PC-3 (cell line): ENCODE measurements around the gene SERPING1. TPM values are rescaled to one million over a fixed set of nuclear protein-coding genes. Genes with fewer than 3 reads are reported as not detected.

Source experiments
- ATAC-seq: fragments of 200-7000 bp; cut with Tn5 transposase; 2 replicates; pipeline ENCODE4 v1.9.1; 2020; ENCODE audit warnings: mild to moderate bottlenecking, moderate library complexity
- BruUV-seq: library from RNA; stranded (reverse); fragments of 400-500 nt; replicated peaks from 2 replicates; lab custom pipeline; 2021; lab: Mats Ljungman, UMichigan
- CTCF ChIA-PET: fragments of 300-600 bp; sonication (Branson Sonifier 250); formaldehyde crosslinking; loops from one replicate; lab custom pipeline; 2022; ENCODE audit warnings: antibody characterized with exemption; lab: Charles Lee
- POLR2A ChIA-PET: fragments of 300-600 bp; sonication (Branson Sonifier 250); formaldehyde crosslinking; loops from one replicate; lab custom pipeline; 2022; ENCODE audit warnings: antibody characterized with exemption; ENCODE audit not compliant: unreplicated experiment; lab: Charles Lee
- DNase-seq: peaks from one replicate; pipeline ENCODE4 v3.0.0-alpha.2; 2015
- H2AFZ ChIP-seq: fragments of 300-600 bp; sonication (generic); 2 replicates; pipeline ENCODE4 v1.6.0; 2016; ENCODE audit warnings: antibody characterized with exemption, low read length
- H3F3A ChIP-seq: fragments of 300-600 bp; sonication (generic); one replicate; pipeline ENCODE4 v1.6.0; 2017; ENCODE audit warnings: antibody characterized with exemption, low read length, control low read depth, mild to moderate bottlenecking; ENCODE audit not compliant: unreplicated experiment
- H3K27ac ChIP-seq: fragments of 300-600 bp; sonication (generic); 2 replicates; pipeline ENCODE4 v1.5.1; 2016; ENCODE audit warnings: mild to moderate bottlenecking, low read length
- H3K27me3 ChIP-seq: fragments of 300-600 bp; sonication (generic); 2 replicates; pipeline ENCODE4 v1.6.1; 2016; ENCODE audit warnings: low read length, mixed read lengths
- H3K36me3 ChIP-seq: fragments of 300-600 bp; sonication (generic); 2 replicates; pipeline ENCODE4 v1.6.1; 2016; ENCODE audit warnings: low read depth, mixed run types, low read length, mixed read lengths
- H3K4me1 ChIP-seq: fragments of 300-600 bp; sonication (generic); 2 replicates; pipeline ENCODE4 v1.5.1; 2016; ENCODE audit warnings: low read length; ENCODE audit not compliant: insufficient read depth
- H3K4me2 ChIP-seq: fragments of 300-600 bp; sonication (generic); 2 replicates; pipeline ENCODE4 v1.6.0; 2016; ENCODE audit warnings: low read length
- H3K4me3 ChIP-seq: fragments of 300-600 bp; sonication (generic); 2 replicates; pipeline ENCODE4 v1.5.1; 2016; ENCODE audit warnings: mild to moderate bottlenecking, low read length, mixed read lengths
- H3K79me2 ChIP-seq: fragments of 300-600 bp; sonication (generic); 2 replicates; pipeline ENCODE4 v1.6.1; 2017; ENCODE audit warnings: low read length, mixed read lengths
- H3K9ac ChIP-seq: fragments of 300-600 bp; sonication (generic); 2 replicates; pipeline ENCODE4 v1.6.0; 2016; ENCODE audit warnings: mild to moderate bottlenecking, low read length
- H3K9me2 ChIP-seq: fragments of 300-600 bp; sonication (generic); replicated peaks from 2 replicates; pipeline ENCODE4 v1.6.1; 2016; ENCODE audit warnings: mixed run types, low read length, mixed read lengths
- H3K9me3 ChIP-seq: fragments of 300-600 bp; sonication (generic); 2 replicates; pipeline ENCODE4 v1.6.1; 2016; ENCODE audit warnings: low read length, mixed read lengths
- H4K20me1 ChIP-seq: fragments of 300-600 bp; sonication (generic); 2 replicates; pipeline ENCODE4 v1.6.1; 2016; ENCODE audit warnings: low read length, mixed read lengths
- CTCF ChIP-seq: fragments of 300-600 bp; sonication (generic); conservative IDR thresholded peaks from 2 replicates; pipeline ENCODE4 v1.5.1; 2017; ENCODE audit warnings: antibody characterized with exemption, low read depth, mild to moderate bottlenecking, low read length
- EZH2 ChIP-seq: fragments of 300-600 bp; sonication (generic); IDR thresholded peaks from one replicate; pipeline ENCODE4 v1.6.1; 2017; ENCODE audit warnings: antibody characterized with exemption, mild to moderate bottlenecking, low read length; ENCODE audit not compliant: unreplicated experiment
- EZH2phosphoT487 ChIP-seq: fragments of 300-600 bp; sonication (generic); IDR thresholded peaks from 2 replicates; pipeline ENCODE4 v1.6.1; 2018; ENCODE audit warnings: mild to moderate bottlenecking, antibody characterized with exemption, low read length, borderline replicate concordance
- intact Hi-C: fragments of 100-400 bp; cut with micrococcal nuclease; formaldehyde crosslinking; loops from 2 replicates; pipeline ENCODE4 v1.9.0; 2023
- total RNA-seq: library from RNA; depleted of rRNA; stranded (reverse); fragments of >200 nt; gene quantifications from 2 replicates; pipeline ENCODE4 v1.2.3, GENCODE V29; 2014

The SERPING1 gene
- total RNA-seq, 1 experiment from 2014 or later, result not detected

- H3K9ac ChIP-seq, result no peak overlapping the region
- H4K20me1 ChIP-seq, result no peaks in the 10 kb centered on the region
- H3K27ac ChIP-seq, result no peak overlapping the region
- ATAC-seq (no peak), DNase-seq (no peak)
- H3K4me1 ChIP-seq, result no peaks in the 10 kb centered on the region
- H3K27me3 ChIP-seq, result 0 out of 2 replicates have a peak, but pooled peaks cover under 1% of the 10 kb centered on the region
- TF ChIP-seq EZH2phosphoT487 (no peak), EZH2 (no peak), CTCF (no peak)
- H3K36me3 ChIP-seq, result no peaks in the 10 kb centered on the region
- no peak overlapping the region for H3K4me3 ChIP-seq
- H3K79me2 ChIP-seq, result no peaks in the 10 kb centered on the region
- H3K9me2 ChIP-seq, result no peaks in the 10 kb centered on the region
- intact Hi-C loops, result no loop called here
- CTCF ChIA-PET, result no interaction called here
- POLR2A ChIA-PET, result no interaction called here
- H3K9me3 ChIP-seq, result no peaks in the 10 kb centered on the region
- no TSS peak for BruUV-seq
- no peak overlapping the region for H2AFZ ChIP-seq
- H3K4me2 ChIP-seq, result no peak overlapping the region
- H3F3A ChIP-seq, result no peaks in the 10 kb centered on the region
Observed at GRCh38 chr11:57586711-57587245, 10.7 kb upstream of the SERPING1 start.

DNA sequence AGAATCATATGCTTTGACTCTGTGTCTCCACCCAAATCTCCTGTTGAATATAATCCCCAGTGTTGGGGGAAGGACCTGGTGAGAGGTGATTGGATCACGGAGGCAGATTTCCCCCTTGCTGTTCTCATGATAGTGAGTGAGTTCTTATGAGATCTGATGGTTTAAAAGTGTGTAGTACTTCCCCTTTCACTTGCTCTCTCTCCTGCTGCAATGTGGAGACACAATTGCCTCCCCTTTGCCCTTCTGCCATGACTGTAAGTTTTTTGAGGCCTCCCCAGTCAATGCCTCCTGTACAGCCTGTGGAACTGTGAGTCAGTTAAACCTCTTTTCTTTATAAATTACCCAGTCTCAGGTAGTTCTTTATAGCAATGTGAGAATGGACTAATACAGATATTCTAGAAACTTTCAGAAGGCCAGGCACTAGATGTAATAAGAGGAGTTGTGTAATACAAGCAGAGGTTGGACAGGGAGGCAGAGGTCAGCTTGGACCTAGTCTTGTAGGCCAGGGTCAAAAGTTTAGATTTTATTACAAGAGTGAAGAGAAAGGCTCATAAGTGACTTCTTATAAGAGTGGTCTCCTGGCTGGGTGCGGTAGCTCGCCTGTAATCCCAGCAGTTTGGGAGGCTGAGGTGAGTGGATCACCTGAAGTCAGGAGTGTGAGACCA, 9.3 kb upstream of the SERPING1 start:
- H3K9ac ChIP-seq, result no peak overlapping the region
- no peak for ATAC-seq
- no peaks in the 10 kb centered on the region for H3K4me1 ChIP-seq
- no peaks in the 10 kb centered on the region for H3K79me2 ChIP-seq
- no peak overlapping the region for H2AFZ ChIP-seq
- no peaks in the 10 kb centered on the region for H3K9me2 ChIP-seq
- H3K27me3 ChIP-seq, result peaks cover 10% of the 10 kb centered on the region
- no peak for DNase-seq
- intact Hi-C loops, result no loop called here
- H3K27ac ChIP-seq, result no peak overlapping the region
- POLR2A ChIA-PET, result no interaction called here
- H3K4me3 ChIP-seq, result no peak overlapping the region
- no peaks in the 10 kb centered on the region for H3F3A ChIP-seq
- H4K20me1 ChIP-seq, result no peaks in the 10 kb centered on the region
- no peak overlapping the region for H3K4me2 ChIP-seq
- CTCF ChIA-PET, result no interaction called here
- H3K36me3 ChIP-seq, result no peaks in the 10 kb centered on the region
- BruUV-seq, result no TSS peak
- TF ChIP-seq EZH2phosphoT487, result no peak
- no peak for TF ChIP-seq EZH2
- TF ChIP-seq CTCF, result no peak
- no peaks in the 10 kb centered on the region for H3K9me3 ChIP-seq

- H3K36me3 ChIP-seq, result no peaks in the 10 kb centered on the region
- POLR2A ChIA-PET, result no interaction called here
- ATAC-seq (no peak), DNase-seq (no peak)
- no peaks in the 10 kb centered on the region for H3K9me2 ChIP-seq
- H2AFZ ChIP-seq, result no peak overlapping the region
- CTCF ChIA-PET, result no interaction called here
- H3K4me2 ChIP-seq, result no peak overlapping the region
- H4K20me1 ChIP-seq, result no peaks in the 10 kb centered on the region
- H3K4me3 ChIP-seq, result no peak overlapping the region
- no peaks in the 10 kb centered on the region for H3F3A ChIP-seq
- H3K9me3 ChIP-seq, result no peaks in the 10 kb centered on the region
- no peak overlapping the region for H3K27ac ChIP-seq
- H3K79me2 ChIP-seq, result no peaks in the 10 kb centered on the region
- H3K9ac ChIP-seq, result no peak overlapping the region
- BruUV-seq, result no TSS peak
- intact Hi-C loops, result no loop called here
- TF ChIP-seq EZH2phosphoT487, result no peak
- TF ChIP-seq EZH2, result no peak
- TF ChIP-seq CTCF, result no peak
- H3K27me3 ChIP-seq, result peaks cover 61% of the 10 kb centered on the region
- no peaks in the 10 kb centered on the region for H3K4me1 ChIP-seq
Observed at GRCh38 chr11:57596266-57596885, 1.1 kb upstream of the SERPING1 start.
